SU-DHL-6 (cell line): Measurements from ENCODE around the gene CABCOCO1.

Experiments
- H2AFZ ChIP-seq: fragments of 200-600 bp; sonication (generic); 2 replicates; pipeline ENCODE4 v1.6.1; 2014; ENCODE audit warnings: low read depth, mild to moderate bottlenecking, moderate library complexity, mixed read lengths, antibody characterized with exemption, low read length; ENCODE audit not compliant: severe bottlenecking
- H3F3A ChIP-seq: fragments of 200-600 bp; shearing (Covaris generic); 2 replicates; pipeline ENCODE4 v1.6.0; 2016; ENCODE audit warnings: antibody characterized with exemption, mild to moderate bottlenecking; ENCODE audit not compliant: insufficient read depth
- H3K27ac ChIP-seq: fragments of 200-600 bp; sonication (generic); 2 replicates; pipeline ENCODE4 v1.5.1; 2016; ENCODE audit warnings: low read depth, mild to moderate bottlenecking, low read length, moderate library complexity, mixed read lengths
- H3K27me3 ChIP-seq: fragments of 200-600 bp; sonication (generic), shearing (Covaris generic); 2 replicates; pipeline ENCODE4 v1.6.0; 2014; ENCODE audit warnings: mild to moderate bottlenecking, low read length
- H3K36me3 ChIP-seq: fragments of 200-600 bp; sonication (generic); 2 replicates; pipeline ENCODE4 v1.6.1; 2014; ENCODE audit warnings: mild to moderate bottlenecking, low read length, mixed read lengths
- H3K4me2 ChIP-seq: fragments of 300-600, 200-600 bp; shearing (Covaris generic), sonication (generic); 2 replicates; pipeline ENCODE4 v1.6.0; 2014; ENCODE audit warnings: low read length, low read depth, mild to moderate bottlenecking; ENCODE audit not compliant: poor library complexity, severe bottlenecking
- H3K4me3 ChIP-seq: fragments of 200-600 bp; sonication (generic); 2 replicates; pipeline ENCODE4 v1.5.1; 2014; ENCODE audit warnings: antibody characterized with exemption, low read length, mild to moderate bottlenecking, mixed read lengths; ENCODE audit not compliant: insufficient read depth, poor library complexity, severe bottlenecking
- H3K79me2 ChIP-seq: fragments of 200-600 bp; sonication (generic); 2 replicates; pipeline ENCODE4 v1.6.1; 2014; ENCODE audit warnings: mild to moderate bottlenecking, low read length, moderate library complexity; ENCODE audit not compliant: insufficient read depth
- H3K9ac ChIP-seq: fragments of 200-600 bp; sonication (generic); 2 replicates; pipeline ENCODE4 v1.7.0; 2014; ENCODE audit warnings: mild to moderate bottlenecking, low read length
- H3K9me2 ChIP-seq: fragments of 200-600 bp; sonication (generic); replicated peaks from 2 replicates; pipeline ENCODE4 v1.6.1; 2014; ENCODE audit warnings: low read length; ENCODE audit not compliant: insufficient read depth
- H3K9me3 ChIP-seq: fragments of 200-600 bp; sonication (generic); 2 replicates; pipeline ENCODE4 v1.6.1; 2014; ENCODE audit warnings: low read length, mixed read lengths; ENCODE audit not compliant: insufficient read depth
- H4K20me1 ChIP-seq: fragments of 200-600 bp; sonication (generic); 2 replicates; pipeline ENCODE4 v1.6.1; 2014; ENCODE audit warnings: low read depth, mild to moderate bottlenecking, antibody characterized with exemption, low read length, moderate library complexity, mixed read lengths
- CTCF ChIP-seq: fragments of 200-600 bp; sonication (generic); IDR thresholded peaks from one replicate; pipeline ENCODE4 v1.5.1; 2017; ENCODE audit warnings: antibody characterized with exemption, mild to moderate bottlenecking, low read length, moderate library complexity; ENCODE audit not compliant: insufficient read depth, poor library complexity, severe bottlenecking
- EZH2phosphoT487 ChIP-seq: fragments of 200-600 bp; sonication (generic), shearing (Covaris generic); conservative IDR thresholded peaks from 2 replicates; pipeline ENCODE4 v1.6.1; 2018; ENCODE audit warnings: mild to moderate bottlenecking, antibody characterized with exemption, low read length, moderate library complexity, mixed read lengths

The CABCOCO1 gene

GRCh38 chr10:61776615-61777266, 114.0 kb downstream of the CABCOCO1 start:
- Histone ChIP-seq H3K27me3 (no peaks in the 10 kb centered on the region), H4K20me1 (no peaks in the 10 kb centered on the region), H3K4me2 (no peak overlapping the region), H3K4me3 (no peak overlapping the region), H3K9ac (no peak overlapping the region), H3K36me3 (no peaks in the 10 kb centered on the region), H3F3A (no peaks in the 10 kb centered on the region), H3K9me3 (no peaks in the 10 kb centered on the region), H2AFZ (no peak overlapping the region), H3K9me2 (no peaks in the 10 kb centered on the region), H3K79me2 (no peaks in the 10 kb centered on the region), H3K27ac (no peak overlapping the region)
- TF ChIP-seq CTCF (no peak), EZH2phosphoT487 (no peak)

DNA sequence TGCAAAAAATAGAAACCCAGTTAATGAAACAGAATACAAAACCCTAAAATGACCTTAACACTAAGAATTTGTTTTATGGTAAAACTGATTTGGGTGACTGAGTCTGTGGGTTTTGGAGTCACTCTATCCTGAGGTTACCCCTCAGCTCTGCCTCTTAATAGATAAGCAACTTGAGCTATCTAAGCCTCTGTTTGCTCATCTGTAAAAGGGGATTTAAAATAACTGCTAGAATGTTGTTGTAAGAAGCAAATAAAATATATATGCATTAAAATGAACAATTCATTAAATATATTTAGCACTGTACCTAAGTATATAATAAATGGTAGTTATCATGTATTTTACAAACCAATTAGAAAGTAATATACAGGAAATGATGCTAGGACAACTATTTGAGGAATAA, 115.4 kb downstream of the CABCOCO1 start:
- TF ChIP-seq EZH2phosphoT487 = no peak
- no peak for TF ChIP-seq CTCF

GRCh38 chr10:61779276-61779675, 116.5 kb downstream of the CABCOCO1 start:
- H3K4me3 ChIP-seq = no peak overlapping the region
- H3K79me2 ChIP-seq = no peaks in the 10 kb centered on the region
- TF ChIP-seq EZH2phosphoT487 = no peak
- no peak for TF ChIP-seq CTCF
- no peak overlapping the region for H2AFZ ChIP-seq
- no peak overlapping the region for H3K4me2 ChIP-seq
- H3K9me3 ChIP-seq = no peaks in the 10 kb centered on the region
- no peaks in the 10 kb centered on the region for H3K36me3 ChIP-seq
- no peaks in the 10 kb centered on the region for H3K9me2 ChIP-seq
- no peak overlapping the region for H3K27ac ChIP-seq
- H3F3A ChIP-seq = no peaks in the 10 kb centered on the region
- H3K27me3 ChIP-seq = no peaks in the 10 kb centered on the region
- no peak overlapping the region for H3K9ac ChIP-seq
- H4K20me1 ChIP-seq = no peaks in the 10 kb centered on the region

More for the DNA sequence above, 115.4 kb downstream of the CABCOCO1 start:
- no peak overlapping the region for H3K4me3 ChIP-seq
- H3K4me2 ChIP-seq = no peak overlapping the region
- no peaks in the 10 kb centered on the region for H3K9me2 ChIP-seq
- no peaks in the 10 kb centered on the region for H3K36me3 ChIP-seq
- no peak overlapping the region for H2AFZ ChIP-seq
- H3K9me3 ChIP-seq = no peaks in the 10 kb centered on the region
- no peak overlapping the region for H3K27ac ChIP-seq
- H4K20me1 ChIP-seq = no peaks in the 10 kb centered on the region
- no peak overlapping the region for H3K9ac ChIP-seq
- H3K79me2 ChIP-seq = no peaks in the 10 kb centered on the region
- H3F3A ChIP-seq = no peaks in the 10 kb centered on the region
- no peaks in the 10 kb centered on the region for H3K27me3 ChIP-seq
